MM.1S (cell line): ENCODE measurements around the gene LIPA.

ENCODE experiments used
- DNase-seq: peaks from one replicate; pipeline ENCODE4 v3.0.0-alpha.2; 2015
- H2AFZ ChIP-seq: fragments of 300-600 bp; sonication (generic); 2 replicates; pipeline ENCODE4 v1.6.0; 2016; ENCODE audit warnings: antibody characterized with exemption, low read length
- H3F3A ChIP-seq: fragments of 300-600 bp; sonication (generic); 2 replicates; pipeline ENCODE4 v1.6.1; 2016; ENCODE audit warnings: mild to moderate bottlenecking, antibody characterized with exemption, low read length, moderate library complexity, mixed read lengths; ENCODE audit not compliant: insufficient read depth
- H3K27ac ChIP-seq: fragments of 300-600 bp; sonication (generic); 2 replicates; pipeline ENCODE4 v1.5.1; 2016; ENCODE audit warnings: mild to moderate bottlenecking, low read length
- H3K27me3 ChIP-seq: fragments of 300-600 bp; sonication (generic); replicated peaks from 2 replicates; pipeline ENCODE4 v1.6.0; 2016; ENCODE audit warnings: low read length; ENCODE audit not compliant: insufficient read depth
- H3K36me3 ChIP-seq: fragments of 300-600 bp; sonication (generic); replicated peaks from 2 replicates; pipeline ENCODE4 v1.6.1; 2016; ENCODE audit warnings: mild to moderate bottlenecking, low read length, mixed read lengths; ENCODE audit not compliant: insufficient read depth
- H3K4me1 ChIP-seq: fragments of 300-600 bp; sonication (generic); 2 replicates; pipeline ENCODE4 v1.6.1; 2016; ENCODE audit warnings: low read length, mixed read lengths
- H3K4me2 ChIP-seq: fragments of 300-600 bp; sonication (generic); 2 replicates; pipeline ENCODE4 v1.6.0; 2016; ENCODE audit warnings: low read depth, low read length
- H3K4me3 ChIP-seq: fragments of 300-600 bp; sonication (generic); 2 replicates; pipeline ENCODE4 v1.5.1; 2016; ENCODE audit warnings: low read length, mixed read lengths
- H3K79me2 ChIP-seq: fragments of 300-600 bp; sonication (generic); 2 replicates; pipeline ENCODE4 v1.6.1; 2016; ENCODE audit warnings: mixed run types, low read length, mixed read lengths
- H3K9ac ChIP-seq: fragments of 300-600 bp; sonication (generic); 2 replicates; pipeline ENCODE4 v1.6.1; 2016; ENCODE audit warnings: low read length, mixed read lengths
- H3K9me2 ChIP-seq: fragments of 300-600 bp; sonication (generic); replicated peaks from 2 replicates; pipeline ENCODE4 v1.6.1; 2016; ENCODE audit warnings: mild to moderate bottlenecking, low read length, mixed read lengths; ENCODE audit not compliant: insufficient read depth
- H3K9me3 ChIP-seq: fragments of 300-600 bp; sonication (generic); replicated peaks from 2 replicates; pipeline ENCODE4 v1.6.1; 2016; ENCODE audit warnings: mild to moderate bottlenecking, low read length, mixed read lengths; ENCODE audit not compliant: insufficient read depth
- H4K20me1 ChIP-seq: fragments of 300-600 bp; sonication (generic); 2 replicates; pipeline ENCODE4 v1.6.1; 2016; ENCODE audit warnings: mild to moderate bottlenecking, low read length, moderate library complexity, mixed read lengths; ENCODE audit not compliant: insufficient read depth
- EZH2 ChIP-seq: fragments of 300-600 bp; sonication (generic); optimal IDR thresholded peaks from 2 replicates; pipeline ENCODE3; 2017; ENCODE audit warnings: low read depth, mild to moderate bottlenecking, antibody characterized with exemption, low read length, mixed read lengths
- EZH2phosphoT487 ChIP-seq: fragments of 300-600 bp; sonication (generic); IDR thresholded peaks from 2 replicates; pipeline ENCODE4 v1.6.1; 2018; ENCODE audit warnings: antibody characterized with exemption, low read length
- TF ChIP-seq, protein P1 (sequence below): fragments of 300-600 bp; sonication (generic); IDR thresholded peaks from 2 replicates; pipeline ENCODE4 v1.5.1; 2016; ENCODE audit warnings: antibody characterized with exemption, low read length, mixed read lengths

The LIPA gene

DNA sequence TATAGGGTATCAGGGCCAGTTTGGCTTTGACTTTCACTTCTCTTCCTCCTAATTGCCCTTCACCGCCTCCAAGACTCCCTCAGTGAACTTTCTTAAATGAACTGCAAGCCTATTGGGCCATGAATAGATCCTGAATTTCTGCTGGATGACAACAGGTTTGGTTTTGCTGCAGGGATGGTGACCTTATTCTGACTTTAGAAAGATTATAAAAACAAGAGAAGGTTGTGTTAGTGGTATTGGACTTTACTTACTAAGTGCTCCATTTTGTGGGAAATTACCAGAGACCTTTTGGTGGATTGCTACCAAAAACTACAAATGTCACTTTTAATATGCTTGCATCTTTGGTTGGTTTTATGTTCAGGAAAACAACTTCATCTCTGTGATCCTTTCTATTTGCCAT is 11.5 kb upstream of the LIPA start:
- Histone ChIP-seq H3K4me2 (no peak overlapping the region), H3K4me1 (peaks cover 4% of the 10 kb centered on the region; the same call in 1 of the 2 replicates), H3F3A (no peaks in the 10 kb centered on the region), H3K9me3 (no peaks in the 10 kb centered on the region), H3K4me3 (no peak overlapping the region), H3K36me3 (no peaks in the 10 kb centered on the region), H3K9me2 (no peaks in the 10 kb centered on the region), H4K20me1 (no peaks in the 10 kb centered on the region), H2AFZ (no peak overlapping the region), H3K27me3 (no peaks in the 10 kb centered on the region), H3K9ac (no peak overlapping the region), H3K79me2 (no peaks in the 10 kb centered on the region), H3K27ac (no peak overlapping the region)
- no peak for DNase-seq
- TF ChIP-seq, protein P1, sequence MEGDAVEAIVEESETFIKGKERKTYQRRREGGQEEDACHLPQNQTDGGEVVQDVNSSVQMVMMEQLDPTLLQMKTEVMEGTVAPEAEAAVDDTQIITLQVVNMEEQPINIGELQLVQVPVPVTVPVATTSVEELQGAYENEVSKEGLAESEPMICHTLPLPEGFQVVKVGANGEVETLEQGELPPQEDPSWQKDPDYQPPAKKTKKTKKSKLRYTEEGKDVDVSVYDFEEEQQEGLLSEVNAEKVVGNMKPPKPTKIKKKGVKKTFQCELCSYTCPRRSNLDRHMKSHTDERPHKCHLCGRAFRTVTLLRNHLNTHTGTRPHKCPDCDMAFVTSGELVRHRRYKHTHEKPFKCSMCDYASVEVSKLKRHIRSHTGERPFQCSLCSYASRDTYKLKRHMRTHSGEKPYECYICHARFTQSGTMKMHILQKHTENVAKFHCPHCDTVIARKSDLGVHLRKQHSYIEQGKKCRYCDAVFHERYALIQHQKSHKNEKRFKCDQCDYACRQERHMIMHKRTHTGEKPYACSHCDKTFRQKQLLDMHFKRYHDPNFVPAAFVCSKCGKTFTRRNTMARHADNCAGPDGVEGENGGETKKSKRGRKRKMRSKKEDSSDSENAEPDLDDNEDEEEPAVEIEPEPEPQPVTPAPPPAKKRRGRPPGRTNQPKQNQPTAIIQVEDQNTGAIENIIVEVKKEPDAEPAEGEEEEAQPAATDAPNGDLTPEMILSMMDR: no peak
- no peak for TF ChIP-seq EZH2phosphoT487
- no peak for TF ChIP-seq EZH2

DNA sequence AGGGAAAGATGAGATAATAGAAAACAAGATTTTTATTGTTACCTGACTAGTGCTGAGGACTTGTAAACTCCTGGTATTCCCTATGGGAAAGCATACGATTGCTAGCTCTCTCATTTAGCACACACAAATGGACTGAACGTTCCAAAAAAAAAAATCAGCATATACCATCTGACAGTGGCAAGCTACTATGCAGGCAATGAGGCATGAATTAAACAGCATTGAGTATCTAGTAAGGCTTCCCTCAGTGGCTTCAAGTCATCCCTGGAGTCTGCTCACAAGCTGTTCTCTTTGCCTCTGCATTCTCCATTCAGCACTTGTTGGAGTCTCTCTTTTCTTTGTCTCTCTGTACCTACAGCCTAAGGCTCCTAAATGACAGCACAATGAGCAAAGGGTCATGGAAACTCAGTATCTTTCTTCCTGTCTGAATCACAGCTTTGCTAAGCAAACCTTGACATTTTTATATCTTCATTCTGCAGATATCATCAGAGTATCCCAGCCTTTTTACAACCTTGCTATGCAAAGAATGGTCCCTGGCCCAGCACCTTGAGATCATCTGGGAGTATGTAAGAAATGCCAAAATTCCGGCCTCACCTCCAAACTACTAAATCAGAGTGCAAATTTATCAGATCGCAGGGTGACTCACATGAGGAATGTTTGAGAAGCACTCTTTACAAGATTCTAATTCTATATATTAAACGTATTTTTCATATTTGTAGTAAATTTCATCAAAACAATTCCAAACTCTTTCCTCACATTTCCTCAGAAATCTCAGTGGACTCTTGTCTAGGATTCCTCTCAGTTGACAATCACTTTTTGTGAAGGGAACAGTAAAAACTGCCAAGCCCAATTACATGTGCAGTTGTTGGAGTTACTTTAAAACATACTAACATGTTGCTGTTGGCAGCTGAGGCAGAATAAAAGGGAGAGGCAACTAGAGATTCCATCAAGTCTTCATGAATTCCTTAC is 10.8 kb upstream of the LIPA start:
- H3K9ac ChIP-seq: no peak overlapping the region
- H4K20me1 ChIP-seq: no peaks in the 10 kb centered on the region
- DNase-seq: no peak
- no peaks in the 10 kb centered on the region for H3F3A ChIP-seq
- H3K9me3 ChIP-seq: no peaks in the 10 kb centered on the region
- H3K4me2 ChIP-seq: no peak overlapping the region
- TF ChIP-seq EZH2phosphoT487 (no peak), EZH2 (no peak)
- TF ChIP-seq, protein P1: no peak
- H3K27me3 ChIP-seq: no peaks in the 10 kb centered on the region
- H3K36me3 ChIP-seq: no peaks in the 10 kb centered on the region
- peaks cover 4% of the 10 kb centered on the region; the same call in 1 of the 2 replicates for H3K4me1 ChIP-seq
- H3K79me2 ChIP-seq: no peaks in the 10 kb centered on the region
- no peaks in the 10 kb centered on the region for H3K9me2 ChIP-seq
- H2AFZ ChIP-seq: no peak overlapping the region
- no peak overlapping the region for H3K27ac ChIP-seq
- no peak overlapping the region for H3K4me3 ChIP-seq

DNA sequence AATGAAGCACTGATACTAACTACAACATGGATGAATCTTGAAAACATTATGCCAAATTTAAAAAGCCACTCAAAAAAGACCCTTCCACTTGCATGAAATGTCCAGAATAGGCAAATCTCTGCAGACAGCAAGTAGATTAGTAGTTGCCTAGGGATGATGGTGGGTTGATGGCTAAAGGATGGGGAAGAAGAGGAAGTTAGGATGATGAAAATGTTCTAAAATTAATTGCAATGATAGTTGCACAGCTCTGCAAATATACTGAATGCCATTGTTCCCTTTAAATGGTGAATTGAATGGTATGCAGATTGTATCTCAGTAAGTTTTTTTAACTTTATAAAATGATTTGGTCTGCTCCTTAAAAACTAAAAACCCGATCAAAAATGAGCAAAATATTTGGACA is 7.3 kb upstream of the LIPA start:
- no peaks in the 10 kb centered on the region for H3K9me2 ChIP-seq
- no peaks in the 10 kb centered on the region for H3K36me3 ChIP-seq
- no peaks in the 10 kb centered on the region for H4K20me1 ChIP-seq
- H2AFZ ChIP-seq: no peak overlapping the region
- no peaks in the 10 kb centered on the region for H3K27me3 ChIP-seq
- no peak overlapping the region for H3K27ac ChIP-seq
- no peak overlapping the region for H3K4me2 ChIP-seq
- no peaks in the 10 kb centered on the region for H3F3A ChIP-seq
- H3K4me1 ChIP-seq: peaks cover 4% of the 10 kb centered on the region; the same call in 1 of the 2 replicates
- H3K79me2 ChIP-seq: no peaks in the 10 kb centered on the region
- H3K9ac ChIP-seq: no peak overlapping the region
- no peak for DNase-seq
- TF ChIP-seq EZH2 (no peak), EZH2phosphoT487 (no peak)
- TF ChIP-seq, protein P1: no peak
- H3K9me3 ChIP-seq: no peaks in the 10 kb centered on the region
- no peak overlapping the region for H3K4me3 ChIP-seq
